A549 (cell line): Measurements from ENCODE around the gene GNAL.

Experiments used
- CEBPB ChIP-seq, 2 experiments: fragments of >200 bp in 1 of 2; sonication (Bioruptor Twin) in 1 of 2; formaldehyde crosslinking in 1 of 2; IDR thresholded peaks; 2 replicates each; pipeline ENCODE4 v1.6.1; 2012 to 2016
- CHD4 ChIP-seq: fragments of 200-600 bp; sonication (generic); IDR thresholded peaks from 2 replicates; pipeline ENCODE4 v1.6.1; 2016; ENCODE audit warnings: antibody characterized with exemption, mild to moderate bottlenecking, borderline replicate concordance
- CTCF ChIP-seq: fragments of >200 bp; sonication (Bioruptor Twin); formaldehyde crosslinking; IDR thresholded peaks from 3 replicates; pipeline ENCODE4 v1.5.1; 2016
- E2F6 ChIP-seq: IDR thresholded peaks from 2 replicates; pipeline ENCODE4 v1.6.1; 2012; ENCODE audit warnings: low read depth, borderline replicate concordance
- EP300 ChIP-seq, 2 experiments: fragments of >200 bp; sonication (Bioruptor Twin); formaldehyde crosslinking; IDR thresholded peaks; 2 replicates in 1 of 2; 3 replicates in 1 of 2; pipeline ENCODE4 v1.6.1; 2016 to 2017
- MAFK ChIP-seq: fragments of 450-650 bp; IDR thresholded peaks from 2 replicates; pipeline ENCODE4 v1.6.1; 2014; ENCODE audit not compliant: partially characterized antibody
- MAX ChIP-seq: IDR thresholded peaks from 2 replicates; pipeline ENCODE4 v1.6.1; 2012
- MAZ ChIP-seq: fragments of 150-350 bp; IDR thresholded peaks from 2 replicates; pipeline ENCODE4 v1.6.1; 2014; ENCODE audit warnings: antibody characterized with exemption, low read depth, low read length, borderline replicate concordance
- PHF8 ChIP-seq: fragments of 200-600 bp; sonication (generic); IDR thresholded peaks from 2 replicates; pipeline ENCODE4 v1.6.1; 2016; ENCODE audit warnings: low read depth, mild to moderate bottlenecking, antibody characterized with exemption, moderate library complexity, borderline replicate concordance
- POLR2A ChIP-seq: IDR thresholded peaks from 2 replicates; pipeline ENCODE4 v1.6.1; 2012; ENCODE audit warnings: mild to moderate bottlenecking, low read length
- POLR2AphosphoS2 ChIP-seq: conservative IDR thresholded peaks from 2 replicates; pipeline ENCODE4 v1.6.1; 2012; ENCODE audit warnings: low read length, improper control_type of control experiment, inconsistent platforms
- RCOR1 ChIP-seq: fragments of 150-350 bp; IDR thresholded peaks from 2 replicates; pipeline ENCODE4 v1.6.1; 2014; ENCODE audit warnings: antibody characterized with exemption, low read length, low read depth
- REST ChIP-seq: fragments of 200-600 bp; sonication (generic); IDR thresholded peaks from 2 replicates; pipeline ENCODE4 v1.6.1; 2016; ENCODE audit warnings: antibody characterized with exemption, mild to moderate bottlenecking, moderate library complexity
- ZFP36 ChIP-seq: fragments of 450-650 bp; IDR thresholded peaks from 2 replicates; pipeline ENCODE4 v1.6.1; 2014; ENCODE audit warnings: borderline replicate concordance; ENCODE audit not compliant: partially characterized antibody

GRCh38 chr18:11864471-11864870 lies 175.4 kb downstream of the GNAL start:
- TF ChIP-seq RCOR1, result no peak
- TF ChIP-seq CTCF, result no peak
- TF ChIP-seq POLR2A, result no peak
- no peak for TF ChIP-seq REST
- TF ChIP-seq PHF8, result no peak
- no peak for TF ChIP-seq CEBPB (IDR thresholded peaks at IDR 0.05)
- TF ChIP-seq E2F6, result no peak
- TF ChIP-seq CHD4, result no peak
- TF ChIP-seq ZFP36, result no peak
- TF ChIP-seq MAX, result no peak
- TF ChIP-seq MAFK, result no peak
- no peak for TF ChIP-seq POLR2AphosphoS2
- no peak for TF ChIP-seq EP300 (IDR thresholded peaks at IDR 0.05)
- no peak for TF ChIP-seq MAZ
